ENCODE measurements around the gene MCTP2. TPM values are rescaled to one million over a fixed set of nuclear protein-coding genes. Genes with fewer than 3 reads are reported as not detected.
A peak's percentile ranks its signal among the peaks of the same experiment; 100 is the strongest.

MCTP2 gene
- total RNA-seq, 2 experiments from 2014 or later = 33.7 to 35.1 TPM

GRCh38 chr15:94317211-94317610, 85.8 kb downstream of the MCTP2 start:
- Mint-ChIP-seq H3K9me3 (no peaks in the 10 kb centered on the region), H3K27ac (no peak overlapping the region), H3K27me3 (ENCODE audit: low read depth) (no peaks in the 10 kb centered on the region), H3K36me3 (ENCODE audit: low read depth) (peaks cover 25% of the 10 kb centered on the region), H3K4me1 (ENCODE audit: low read depth) (peaks cover 4% of the 10 kb centered on the region), H3K4me3 (no peak overlapping the region)
- DNase-seq = no peak
- CTCF ChIA-PET = no interaction called here
- intact Hi-C loops (cut with micrococcal nuclease) = no loop called here

DNA sequence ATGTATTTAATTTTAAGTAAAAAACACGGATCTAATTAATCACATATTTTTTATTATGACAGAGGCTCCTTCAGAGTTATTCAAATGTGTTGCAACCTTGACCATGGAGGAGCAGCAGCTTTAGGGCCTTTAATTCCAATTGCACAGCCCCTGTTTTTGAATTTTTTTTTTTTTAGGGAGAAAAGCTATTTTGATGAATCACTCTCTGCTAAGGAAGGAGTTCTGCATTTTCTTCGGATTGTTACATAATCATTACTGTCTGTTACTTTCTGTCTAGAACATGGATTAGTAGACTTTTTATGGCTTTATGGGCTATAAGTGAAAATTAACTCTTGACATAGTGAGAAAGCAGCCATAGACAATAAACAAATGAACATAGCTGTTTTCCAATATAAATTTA, 90.8 kb downstream of the MCTP2 start:
- intact Hi-C loops (cut with micrococcal nuclease) = loop anchor here (5.0 kb wide), 1 partner anchor 325 kb away; no protein-coding TSS in a partner anchor
- no peak overlapping the region for H3K4me3 Mint-ChIP-seq
- H3K27ac Mint-ChIP-seq = no peak overlapping the region
- no peaks in the 10 kb centered on the region for H3K9me3 Mint-ChIP-seq
- peaks cover 7% of the 10 kb centered on the region for H3K4me1 Mint-ChIP-seq (ENCODE audit: low read depth)
- H3K36me3 Mint-ChIP-seq (ENCODE audit: low read depth) = peaks cover 21% of the 10 kb centered on the region
- CTCF ChIA-PET = interaction anchor here (0.7 to 10.5 kb wide), 4 partner anchors 12 to 158 kb away, joined by 4 to 204 read pairs (median 18); no protein-coding TSS in a partner anchor
- DNase-seq = no peak
- no peaks in the 10 kb centered on the region for H3K27me3 Mint-ChIP-seq (ENCODE audit: low read depth)

- DNase-seq = no peak
- H3K4me1 Mint-ChIP-seq (ENCODE audit: low read depth) = peaks cover 7% of the 10 kb centered on the region
- no peak overlapping the region for H3K27ac Mint-ChIP-seq
- CTCF ChIA-PET = interaction anchor here (0.9 to 10.5 kb wide), 19 partner anchors 11 to 365 kb away, joined by 3 to 204 read pairs (median 5); partner anchors contain the start of gene MCTP2
- no peaks in the 10 kb centered on the region for H3K27me3 Mint-ChIP-seq (ENCODE audit: low read depth)
- H3K36me3 Mint-ChIP-seq (ENCODE audit: low read depth) = peaks cover 14% of the 10 kb centered on the region
- no peak overlapping the region for H3K4me3 Mint-ChIP-seq
- H3K9me3 Mint-ChIP-seq = no peaks in the 10 kb centered on the region
- intact Hi-C loops (cut with micrococcal nuclease) = loop anchor here (5.0 kb wide), 1 partner anchor 326 kb away; no protein-coding TSS in a partner anchor
These were observed 91.7 kb downstream of the MCTP2 start for GRCh38 chr15:94323076-94323475.

GRCh38 chr15:94324117-94324826, 92.9 kb downstream of the MCTP2 start:
- H3K27me3 Mint-ChIP-seq (ENCODE audit: low read depth) = no peaks in the 10 kb centered on the region
- intact Hi-C loops (cut with micrococcal nuclease) = loop anchor here (1.0 to 5.0 kb wide), 4 partner anchors 93 to 327 kb away; partner anchors contain the start of gene MCTP2
- no peak overlapping the region for H3K27ac Mint-ChIP-seq
- peak; percentile 73 for DNase-seq
- peaks cover 6% of the 10 kb centered on the region for H3K36me3 Mint-ChIP-seq (ENCODE audit: low read depth)
- peaks cover 7% of the 10 kb centered on the region for H3K4me1 Mint-ChIP-seq (ENCODE audit: low read depth)
- no peaks in the 10 kb centered on the region for H3K9me3 Mint-ChIP-seq
- CTCF ChIA-PET = interaction anchor here (0.5 to 10.5 kb wide), 37 partner anchors 8 to 853 kb away, joined by 3 to 204 read pairs (median 4); partner anchors contain the start of gene MCTP2
- H3K4me3 Mint-ChIP-seq = no peak overlapping the region

DNA sequence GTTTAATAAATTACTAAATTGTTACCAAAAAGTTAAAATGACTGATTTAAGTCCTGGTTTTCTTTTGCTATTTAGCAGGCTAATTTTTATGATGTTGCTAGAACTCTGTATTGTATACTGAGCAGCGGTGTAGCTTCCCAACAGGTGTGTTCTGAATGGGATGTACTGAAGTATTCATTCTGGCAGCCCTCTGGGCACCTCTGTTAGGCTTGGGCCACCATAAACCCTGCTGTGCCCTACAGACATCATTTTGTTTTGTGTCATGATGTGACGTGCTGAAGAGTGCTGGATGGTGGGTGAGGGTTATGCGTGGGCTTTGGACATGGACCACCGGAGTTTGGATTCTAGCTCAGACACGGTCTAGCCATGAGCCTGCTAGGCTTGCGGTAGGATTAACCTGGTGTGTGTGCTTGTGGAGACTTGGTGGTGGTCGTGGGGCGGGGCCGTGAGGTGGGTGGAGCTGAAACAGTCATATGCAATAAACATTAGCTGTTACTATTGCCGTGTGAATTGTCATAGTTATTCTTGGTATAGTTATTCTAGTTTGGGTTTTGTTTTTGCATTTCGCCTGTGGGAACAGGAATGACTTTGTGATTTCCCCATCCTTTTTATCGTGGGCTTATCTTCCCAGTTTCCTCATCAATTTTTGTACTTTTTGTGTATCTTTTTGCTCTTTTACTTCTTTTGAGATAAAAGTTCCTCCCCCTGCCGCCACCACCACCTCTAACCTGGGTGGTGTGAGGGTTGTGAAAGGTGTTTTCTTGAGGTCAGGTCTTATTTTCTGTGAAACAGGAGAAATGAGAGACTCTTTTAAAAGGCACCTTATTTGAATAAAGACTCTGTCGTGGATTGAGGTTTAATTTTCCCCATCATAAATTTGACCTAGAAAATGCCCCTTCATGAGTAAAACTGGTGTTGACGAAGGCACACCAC, 93.7 kb downstream of the MCTP2 start:
- H3K4me1 Mint-ChIP-seq (ENCODE audit: low read depth) = peaks cover 7% of the 10 kb centered on the region
- H3K27ac Mint-ChIP-seq = no peak overlapping the region
- no peaks in the 10 kb centered on the region for H3K27me3 Mint-ChIP-seq (ENCODE audit: low read depth)
- H3K36me3 Mint-ChIP-seq (ENCODE audit: low read depth) = peaks cover 6% of the 10 kb centered on the region
- DNase-seq = no peak
- no peaks in the 10 kb centered on the region for H3K9me3 Mint-ChIP-seq
- H3K4me3 Mint-ChIP-seq = no peak overlapping the region
- intact Hi-C loops (cut with micrococcal nuclease) = loop anchor here (1.0 to 5.0 kb wide), 4 partner anchors 94 to 328 kb away; partner anchors contain the start of gene MCTP2
- CTCF ChIA-PET = interaction anchor here (0.5 to 10.5 kb wide), 25 partner anchors 9 to 854 kb away, joined by 3 to 204 read pairs (median 5); partner anchors contain the start of gene MCTP2

DNA sequence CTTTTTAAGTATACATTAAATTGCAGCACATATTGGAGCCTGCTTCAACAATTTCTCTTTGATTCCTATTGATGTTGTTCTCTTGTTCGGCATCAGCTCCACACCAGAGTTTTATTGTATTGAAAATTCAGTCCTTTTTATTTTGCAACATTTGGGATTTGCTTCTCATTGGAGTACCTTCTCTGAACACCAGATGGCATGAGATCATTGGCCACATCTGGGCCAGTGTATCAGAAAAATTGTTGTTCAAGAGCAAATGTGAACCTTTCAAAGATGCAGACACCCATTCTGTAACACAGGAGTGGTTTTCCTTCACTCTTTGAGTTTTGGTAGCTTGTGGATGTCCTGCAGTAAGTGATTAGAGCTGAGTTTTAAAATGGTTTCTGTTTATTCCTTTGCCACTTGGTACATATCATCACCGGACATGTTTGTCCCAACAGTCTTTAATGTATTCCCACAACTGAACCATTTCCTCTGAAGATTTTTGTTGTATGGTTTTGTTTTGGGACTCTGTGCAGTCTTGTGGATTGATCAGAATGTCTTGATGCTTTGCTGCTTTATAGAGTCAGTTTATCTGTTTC, 96.1 kb downstream of the MCTP2 start:
- no peaks in the 10 kb centered on the region for H3K27me3 Mint-ChIP-seq (ENCODE audit: low read depth)
- H3K9me3 Mint-ChIP-seq = no peaks in the 10 kb centered on the region
- peaks cover 7% of the 10 kb centered on the region for H3K4me1 Mint-ChIP-seq (ENCODE audit: low read depth)
- DNase-seq = no peak
- peaks cover 2% of the 10 kb centered on the region for H3K36me3 Mint-ChIP-seq (ENCODE audit: low read depth)
- no peak overlapping the region for H3K27ac Mint-ChIP-seq
- CTCF ChIA-PET = interaction anchor here (0.6 to 10.5 kb wide), 2 partner anchors 164 to 959 kb away, joined by 3 to 204 read pairs; no protein-coding TSS in a partner anchor
- intact Hi-C loops (cut with micrococcal nuclease) = no loop called here
- H3K4me3 Mint-ChIP-seq = no peak overlapping the region

DNA sequence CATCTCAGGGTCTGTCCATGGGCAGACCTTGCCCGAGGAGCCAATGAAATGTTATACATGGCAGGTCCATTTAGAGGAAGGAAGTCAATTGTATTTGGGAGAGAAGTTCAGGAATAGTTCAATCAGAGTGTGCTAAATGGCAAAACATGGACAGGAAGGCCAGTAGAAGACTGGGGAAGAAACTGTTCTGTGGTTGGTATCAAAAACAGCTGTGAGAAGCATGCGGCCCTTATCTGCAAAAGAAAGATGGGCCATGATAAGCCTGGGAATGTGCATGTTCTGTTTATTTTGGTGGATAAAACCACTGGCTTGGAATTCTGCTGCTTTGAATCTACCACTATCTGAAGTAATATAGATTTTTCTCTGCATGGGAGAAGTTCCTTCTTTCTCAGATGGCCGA, 100.4 kb downstream of the MCTP2 start:
- Mint-ChIP-seq H3K36me3 (ENCODE audit: low read depth) (peaks cover 2% of the 10 kb centered on the region), H3K27me3 (ENCODE audit: low read depth) (no peaks in the 10 kb centered on the region), H3K9me3 (no peaks in the 10 kb centered on the region), H3K4me1 (ENCODE audit: low read depth) (no peaks in the 10 kb centered on the region), H3K4me3 (no peak overlapping the region), H3K27ac (no peak overlapping the region)
- intact Hi-C loops (cut with micrococcal nuclease) = loop anchor here (10.0 kb wide), 1 partner anchor 1453 kb away; no protein-coding TSS in a partner anchor
- no peak for DNase-seq
- CTCF ChIA-PET = interaction anchor here (2.7 to 3.7 kb wide), 2 partner anchors 8 to 168 kb away, joined by 16 to 33 read pairs; no protein-coding TSS in a partner anchor

GRCh38 chr15:94335616-94336015, 104.3 kb downstream of the MCTP2 start:
- intact Hi-C loops (cut with micrococcal nuclease) = loop anchor here (10.0 kb wide), 1 partner anchor 1449 kb away; no protein-coding TSS in a partner anchor
- no peak for DNase-seq
- Mint-ChIP-seq H3K4me1 (ENCODE audit: low read depth) (no peaks in the 10 kb centered on the region), H3K4me3 (no peak overlapping the region), H3K27me3 (ENCODE audit: low read depth) (no peaks in the 10 kb centered on the region), H3K27ac (no peak overlapping the region), H3K36me3 (ENCODE audit: low read depth) (peaks cover 2% of the 10 kb centered on the region), H3K9me3 (no peaks in the 10 kb centered on the region)
- CTCF ChIA-PET = interaction anchor here (3.7 kb wide), 1 partner anchor 12 kb away, joined by 33 read pairs; no protein-coding TSS in a partner anchor

DNA sequence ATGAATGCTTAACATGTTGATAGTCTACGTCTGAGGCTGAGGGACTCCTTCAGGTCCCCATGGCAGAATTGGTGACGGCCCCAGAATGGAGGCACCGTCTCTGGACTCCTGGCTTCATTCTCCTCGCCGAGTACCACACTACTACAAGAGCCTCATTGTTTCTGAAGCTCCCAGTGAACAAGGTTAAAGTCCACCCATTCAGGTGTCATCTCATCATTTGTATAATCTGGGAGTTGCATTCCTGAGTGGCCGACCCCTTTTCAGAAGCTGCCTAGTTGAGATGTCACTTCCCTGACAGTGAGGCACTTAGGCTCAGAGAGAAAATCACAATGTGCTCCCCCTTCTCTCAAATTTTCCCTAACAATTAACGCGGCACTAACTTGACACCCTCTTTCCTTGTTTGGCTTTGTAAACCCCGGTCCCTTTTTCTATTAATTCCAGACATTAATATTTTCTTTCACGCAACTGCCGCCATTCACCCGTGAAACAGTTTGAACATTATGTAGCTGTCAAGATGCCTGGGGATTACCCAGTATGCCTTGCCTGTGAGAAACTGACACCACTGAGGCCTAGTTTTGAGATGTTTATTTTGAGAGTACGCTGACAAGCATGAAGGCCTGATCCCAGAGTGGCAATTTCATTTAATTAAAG, 105.6 kb downstream of the MCTP2 start:
- CTCF ChIA-PET = interaction anchor here (0.5 kb wide), 1 partner anchor 292 kb away, joined by 5 read pairs; no protein-coding TSS in a partner anchor

GRCh38 chr15:94338243-94338846, 107.0 kb downstream of the MCTP2 start:
- CTCF ChIA-PET = no interaction called here
- Mint-ChIP-seq H3K4me1 (ENCODE audit: low read depth) (no peaks in the 10 kb centered on the region), H3K27me3 (ENCODE audit: low read depth) (no peaks in the 10 kb centered on the region), H3K9me3 (no peaks in the 10 kb centered on the region), H3K36me3 (ENCODE audit: low read depth) (peaks cover 2% of the 10 kb centered on the region), H3K4me3 (no peak overlapping the region), H3K27ac (no peak overlapping the region)
- intact Hi-C loops (cut with micrococcal nuclease) = loop anchor here (10.0 kb wide), 1 partner anchor 1446 kb away; no protein-coding TSS in a partner anchor
- no peak for DNase-seq

More for the DNA sequence above, 105.6 kb downstream of the MCTP2 start:
- H3K27ac Mint-ChIP-seq = no peak overlapping the region
- peaks cover 2% of the 10 kb centered on the region for H3K36me3 Mint-ChIP-seq (ENCODE audit: low read depth)
- no peak overlapping the region for H3K4me3 Mint-ChIP-seq
- H3K4me1 Mint-ChIP-seq (ENCODE audit: low read depth) = no peaks in the 10 kb centered on the region
- H3K9me3 Mint-ChIP-seq = no peaks in the 10 kb centered on the region
- DNase-seq = no peak
- intact Hi-C loops (cut with micrococcal nuclease) = loop anchor here (10.0 kb wide), 1 partner anchor 1448 kb away; no protein-coding TSS in a partner anchor
- H3K27me3 Mint-ChIP-seq (ENCODE audit: low read depth) = no peaks in the 10 kb centered on the region

DNA sequence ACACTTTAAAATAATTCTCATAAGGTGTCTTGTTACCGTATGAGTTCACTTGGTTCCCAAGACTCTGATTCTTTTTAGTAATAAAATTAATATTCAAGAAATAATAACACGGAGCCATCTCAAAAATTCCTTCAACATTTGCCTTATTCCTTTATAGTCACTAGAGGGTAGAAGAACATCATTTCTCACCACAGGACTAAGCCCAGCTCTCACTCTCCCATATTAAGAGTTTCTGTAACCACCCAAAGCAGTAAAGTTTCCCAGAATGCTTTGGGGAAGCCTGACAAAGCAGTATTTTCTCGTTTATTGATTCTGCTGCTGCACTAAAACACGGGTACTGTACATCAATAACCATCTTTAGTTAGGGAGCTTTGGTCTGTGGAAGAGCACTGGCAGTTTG, 114.9 kb downstream of the MCTP2 start:
- CTCF ChIA-PET = interaction anchor here (1.7 kb wide), 1 partner anchor 12 kb away, joined by 4 read pairs; no protein-coding TSS in a partner anchor
- no peak for DNase-seq
- Mint-ChIP-seq H3K36me3 (ENCODE audit: low read depth) (peaks cover 15% of the 10 kb centered on the region), H3K27me3 (ENCODE audit: low read depth) (no peaks in the 10 kb centered on the region), H3K4me3 (no peak overlapping the region), H3K4me1 (ENCODE audit: low read depth) (no peaks in the 10 kb centered on the region), H3K27ac (no peak overlapping the region), H3K9me3 (no peaks in the 10 kb centered on the region)
- intact Hi-C loops (cut with micrococcal nuclease) = no loop called here
